ENCODE measurements around the gene KSR1. TPM values are rescaled to one million over a fixed set of nuclear protein-coding genes. Genes with fewer than 3 reads are reported as not detected.

The KSR1 gene
- total and polyA plus RNA-seq, 4 donors = 19.0 to 75.7 (median 42.6) TPM

DNA sequence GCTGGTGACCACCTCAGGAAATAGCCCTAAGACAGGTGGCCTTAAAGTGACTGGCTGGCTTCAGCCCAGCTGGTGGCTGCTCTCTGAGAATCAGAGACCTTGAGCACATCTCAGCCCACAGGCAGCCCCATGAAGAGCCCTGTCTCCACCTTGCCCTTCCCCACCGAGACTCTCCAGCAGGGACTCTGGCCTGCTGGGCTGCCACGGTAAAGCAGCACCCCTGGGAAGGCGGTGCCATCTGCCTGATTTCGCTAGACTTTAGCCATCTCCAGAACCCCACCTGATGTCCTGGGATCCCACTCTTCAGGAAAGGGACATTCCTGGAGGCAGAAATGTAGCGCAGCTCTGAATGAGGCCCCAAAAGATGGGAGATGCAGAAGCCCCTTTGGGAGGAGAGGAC lies 129.5 kb downstream of the KSR1 start:
- H3K27me3 ChIP-seq (ENCODE audit: control insufficient read depth in 1 of 2, insufficient read depth in 2 of 2, low read length in 1 of 2) = no peaks in the 10 kb centered on the region
- no peak overlapping the region for H3K27ac ChIP-seq (ENCODE audit: low read depth in 1 of 2, low read length in 2 of 2)
- ATAC-seq (ENCODE audit: low FRiP score) (no peak), DNase-seq (no peak)
- no peaks in the 10 kb centered on the region for H3K9me3 ChIP-seq (ENCODE audit: control insufficient read depth, low read length)
- peaks cover 0 to 3% of the 10 kb centered on the region in 2 donors for H3K36me3 ChIP-seq (ENCODE audit: control insufficient read depth in 1 of 2, insufficient read depth in 2 of 2, low read length in 1 of 2)
- WGBS, 2 donors = 75 to 77% methylated on average over 5 of the region's 5 CpGs
- H3K4me3 ChIP-seq (ENCODE audit: low read length in 2 of 2) = no peak overlapping the region
- intact Hi-C loops (cut with DNase I) = no loop called here
- no peaks in the 10 kb centered on the region for H3K4me1 ChIP-seq (ENCODE audit: control insufficient read depth in 1 of 2, insufficient read depth in 2 of 2, low read length in 2 of 2)

DNA sequence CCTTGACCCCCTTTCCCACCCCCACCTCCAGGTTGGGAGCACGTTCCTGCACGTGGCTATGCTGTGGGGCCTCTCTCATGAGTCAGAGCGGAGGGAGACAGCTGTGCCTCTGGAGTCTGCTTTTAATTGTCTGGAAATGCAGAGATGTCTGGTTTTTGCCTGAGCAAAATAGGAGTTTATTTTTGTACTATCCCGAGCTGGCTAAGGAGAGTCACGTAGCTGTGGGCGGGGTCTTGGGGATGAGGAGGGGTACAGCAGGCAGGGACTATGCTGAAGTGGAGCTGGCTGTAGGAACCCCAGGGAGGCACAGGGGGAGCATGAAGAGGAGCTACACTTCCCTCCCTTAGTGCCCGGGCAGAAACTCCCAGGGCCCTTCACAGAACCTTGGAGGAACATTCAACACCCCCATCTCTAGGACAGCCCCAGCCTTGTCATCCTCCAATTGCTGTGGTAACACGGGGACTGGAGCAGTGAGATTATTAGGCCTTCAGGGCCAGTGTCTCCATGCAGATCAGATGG lies 130.0 kb downstream of the KSR1 start:
- WGBS, 2 donors = 13 to 21% methylated on average over 7 to 8 of the region's 8 CpGs
- Histone ChIP-seq H3K4me1 (ENCODE audit: control insufficient read depth in 1 of 2, insufficient read depth in 2 of 2, low read length in 2 of 2) (no peaks in the 10 kb centered on the region), H3K4me3 (ENCODE audit: low read length in 2 of 2) (no peak overlapping the region), H3K9me3 (ENCODE audit: control insufficient read depth, low read length) (no peaks in the 10 kb centered on the region), H3K27ac (ENCODE audit: low read depth in 1 of 2, low read length in 2 of 2) (no peak overlapping the region), H3K36me3 (ENCODE audit: control insufficient read depth in 1 of 2, insufficient read depth in 2 of 2, low read length in 1 of 2) (peaks cover 0 to 3% of the 10 kb centered on the region in 2 donors), H3K27me3 (ENCODE audit: control insufficient read depth in 1 of 2, insufficient read depth in 2 of 2, low read length in 1 of 2) (no peaks in the 10 kb centered on the region)
- ATAC-seq (ENCODE audit: low FRiP score) (no peak), DNase-seq (no peak)
- intact Hi-C loops (cut with DNase I) = no loop called here

DNA sequence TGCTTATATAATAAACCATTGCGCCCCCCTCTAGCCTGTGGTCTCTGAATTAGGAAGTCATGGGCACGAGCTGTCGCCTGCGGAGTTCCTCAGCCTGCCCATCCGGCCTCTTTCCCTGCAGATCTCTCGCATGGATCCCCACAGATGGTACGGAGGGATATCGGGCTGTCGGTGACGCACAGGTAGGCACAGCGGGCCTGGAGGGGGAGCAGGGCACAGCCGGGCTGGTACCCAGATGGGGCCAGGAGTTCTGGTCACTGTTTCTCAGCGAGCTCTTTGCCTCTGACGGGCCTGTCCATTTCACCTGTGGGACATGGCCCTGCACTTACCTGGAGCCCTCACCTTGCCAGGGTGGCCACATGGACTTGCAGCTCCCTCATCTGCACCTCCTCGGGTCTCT lies 132.1 kb downstream of the KSR1 start:
- H3K9me3 ChIP-seq (ENCODE audit: control insufficient read depth, low read length) = no peaks in the 10 kb centered on the region
- H3K36me3 ChIP-seq (ENCODE audit: control insufficient read depth in 1 of 2, insufficient read depth in 2 of 2, low read length in 1 of 2) = peaks cover 0 to 2% of the 10 kb centered on the region in 2 donors
- intact Hi-C loops (cut with DNase I) = no loop called here
- ATAC-seq (ENCODE audit: low FRiP score) (no peak), DNase-seq (no peak)
- no peaks in the 10 kb centered on the region for H3K27me3 ChIP-seq (ENCODE audit: control insufficient read depth in 1 of 2, insufficient read depth in 2 of 2, low read length in 1 of 2)
- H3K4me3 ChIP-seq (ENCODE audit: low read length in 2 of 2) = no peak overlapping the region
- H3K27ac ChIP-seq (ENCODE audit: low read depth in 1 of 2, low read length in 2 of 2) = no peak overlapping the region
- no peaks in the 10 kb centered on the region for H3K4me1 ChIP-seq (ENCODE audit: control insufficient read depth in 1 of 2, insufficient read depth in 2 of 2, low read length in 2 of 2)
- WGBS, 2 donors = 92 to 95% methylated on average over 15 of the region's 15 CpGs

DNA sequence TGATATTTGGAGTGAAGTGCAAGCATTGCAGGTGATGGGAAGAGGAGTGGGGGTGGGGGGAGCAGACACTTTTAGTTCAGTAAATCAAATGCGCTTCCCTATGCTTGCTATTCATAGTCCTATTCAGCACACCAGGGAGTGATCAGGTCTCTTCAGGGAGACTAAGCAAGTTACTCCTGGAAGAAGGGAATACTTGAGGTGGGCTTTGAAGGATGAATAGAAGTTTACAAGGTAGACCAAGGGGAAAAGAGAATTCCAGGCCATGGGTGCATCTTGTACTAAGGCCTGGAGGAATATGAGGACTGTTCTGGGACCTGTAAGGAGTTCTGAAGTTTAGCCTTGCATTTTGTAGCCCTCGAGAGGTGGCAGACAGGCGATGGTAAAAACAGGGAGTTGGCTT lies 134.6 kb downstream of the KSR1 start:
- 97 to 98% methylated on average over 3 of the region's 3 CpGs for WGBS, 2 donors

DNA sequence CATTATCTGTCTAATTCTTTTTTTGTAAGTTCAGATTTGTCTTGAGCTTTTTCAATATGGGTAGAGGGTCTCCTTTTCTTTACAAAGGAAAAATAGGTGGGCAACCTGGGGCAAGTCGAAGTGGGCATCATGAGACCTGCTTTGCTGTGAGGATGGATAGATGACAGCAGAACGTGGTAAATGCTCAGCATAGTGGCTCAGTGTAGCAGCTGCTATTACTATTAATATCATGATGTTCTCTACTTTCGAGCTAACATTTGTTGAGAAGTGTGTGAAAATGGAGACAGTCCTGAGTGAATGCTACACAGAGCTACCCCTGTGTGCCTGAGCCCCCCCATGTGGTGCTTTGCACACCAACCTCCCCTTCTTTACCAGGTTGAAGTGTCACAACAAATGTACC lies 135.7 kb downstream of the KSR1 start:
- DNase-seq (peak in 1 of 2 donors; percentile 8), ATAC-seq (ENCODE audit: low FRiP score) (no peak)
- peaks cover 0 to 1% of the 10 kb centered on the region in 2 donors for H3K36me3 ChIP-seq (ENCODE audit: control insufficient read depth in 1 of 2, insufficient read depth in 2 of 2, low read length in 1 of 2)
- no peak overlapping the region for H3K27ac ChIP-seq (ENCODE audit: low read depth in 1 of 2, low read length in 2 of 2)
- intact Hi-C loops (cut with DNase I) = no loop called here
- H3K9me3 ChIP-seq (ENCODE audit: control insufficient read depth, low read length) = no peaks in the 10 kb centered on the region
- H3K27me3 ChIP-seq (ENCODE audit: control insufficient read depth in 1 of 2, insufficient read depth in 2 of 2, low read length in 1 of 2) = no peaks in the 10 kb centered on the region
- no peak overlapping the region for H3K4me3 ChIP-seq (ENCODE audit: low read length in 2 of 2)
- no peaks in the 10 kb centered on the region for H3K4me1 ChIP-seq (ENCODE audit: control insufficient read depth in 1 of 2, insufficient read depth in 2 of 2, low read length in 2 of 2)
- 86 to 90% methylated on average over 3 of the region's 3 CpGs for WGBS, 2 donors

More for the DNA sequence above, 134.6 kb downstream of the KSR1 start:
- intact Hi-C loops (cut with DNase I) = no loop called here
- peaks cover 0 to 1% of the 10 kb centered on the region in 2 donors for H3K36me3 ChIP-seq (ENCODE audit: control insufficient read depth in 1 of 2, insufficient read depth in 2 of 2, low read length in 1 of 2)
- no peaks in the 10 kb centered on the region for H3K27me3 ChIP-seq (ENCODE audit: control insufficient read depth in 1 of 2, insufficient read depth in 2 of 2, low read length in 1 of 2)
- H3K4me3 ChIP-seq (ENCODE audit: low read length in 2 of 2) = no peak overlapping the region
- no peak for ATAC-seq (ENCODE audit: low FRiP score)
- no peak for DNase-seq
- H3K9me3 ChIP-seq (ENCODE audit: control insufficient read depth, low read length) = no peaks in the 10 kb centered on the region
- H3K4me1 ChIP-seq (ENCODE audit: control insufficient read depth in 1 of 2, insufficient read depth in 2 of 2, low read length in 2 of 2) = no peaks in the 10 kb centered on the region
- H3K27ac ChIP-seq (ENCODE audit: low read depth in 1 of 2, low read length in 2 of 2) = no peak overlapping the region

DNA sequence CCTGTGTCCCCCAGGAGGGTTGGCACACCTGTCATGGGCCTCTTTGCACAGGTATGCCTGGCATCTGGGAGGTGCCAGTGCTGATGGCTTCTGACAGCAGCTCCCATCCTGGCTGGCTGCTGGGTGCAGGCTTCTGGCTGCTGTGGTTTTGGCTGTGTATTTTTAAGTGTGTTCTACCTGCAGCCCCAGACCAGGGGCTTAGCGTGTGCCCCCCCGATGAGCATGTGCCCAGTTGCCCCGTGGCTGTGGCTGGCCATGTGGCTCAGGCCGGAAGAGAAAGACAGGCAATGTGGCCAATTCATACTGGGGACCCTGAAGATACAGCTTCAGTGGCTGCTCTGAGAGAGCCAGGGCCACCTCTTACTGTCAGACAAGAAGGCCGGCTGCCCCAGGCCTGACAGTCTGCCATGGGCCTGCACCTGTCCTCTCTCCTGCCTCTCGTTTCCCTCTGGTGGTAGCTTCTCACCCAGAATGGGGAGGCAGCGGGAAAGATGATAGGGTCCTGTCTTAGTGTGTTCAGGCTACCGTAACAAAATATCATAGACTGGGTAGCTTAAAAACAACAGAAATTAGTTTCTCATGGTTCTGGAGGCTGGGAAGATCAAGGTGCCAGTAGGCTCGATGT lies 137.1 kb downstream of the KSR1 start:
- H3K9me3 ChIP-seq (ENCODE audit: control insufficient read depth, low read length) = no peaks in the 10 kb centered on the region
- peaks cover 0 to under 1% of the 10 kb centered on the region in 2 donors for H3K36me3 ChIP-seq (ENCODE audit: control insufficient read depth in 1 of 2, insufficient read depth in 2 of 2, low read length in 1 of 2)
- intact Hi-C loops (cut with DNase I) = no loop called here
- ATAC-seq (ENCODE audit: low FRiP score) (no peak), DNase-seq (peak in 1 of 2 donors; percentile 55)
- no peak overlapping the region for H3K27ac ChIP-seq (ENCODE audit: low read depth in 1 of 2, low read length in 2 of 2)
- WGBS, 2 donors = 92 to 95% methylated on average over 9 of the region's 9 CpGs
- no peak overlapping the region for H3K4me3 ChIP-seq (ENCODE audit: low read length in 2 of 2)
- no peaks in the 10 kb centered on the region for H3K4me1 ChIP-seq (ENCODE audit: control insufficient read depth in 1 of 2, insufficient read depth in 2 of 2, low read length in 2 of 2)
- no peaks in the 10 kb centered on the region for H3K27me3 ChIP-seq (ENCODE audit: control insufficient read depth in 1 of 2, insufficient read depth in 2 of 2, low read length in 1 of 2)

DNA sequence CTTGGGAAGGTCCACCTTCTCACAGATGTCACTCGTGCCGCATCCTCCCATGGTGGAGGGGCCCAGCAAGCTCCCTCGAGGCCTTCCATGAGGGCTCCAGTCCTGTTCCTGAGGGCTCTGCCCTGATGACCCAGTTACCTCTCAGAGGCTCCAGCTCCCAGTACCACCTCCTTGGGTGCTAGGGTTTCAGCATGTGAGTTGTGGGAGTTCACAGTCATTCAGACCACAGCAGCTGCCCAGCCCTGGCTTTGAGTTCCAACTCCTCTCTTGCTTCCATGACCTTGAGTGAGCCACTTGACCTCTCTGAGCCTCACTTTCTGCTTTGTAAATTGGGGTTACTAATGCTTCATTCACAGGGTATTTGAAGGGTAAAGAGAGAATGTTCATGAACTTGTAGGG lies 137.6 kb downstream of the KSR1 start:
- Histone ChIP-seq H3K9me3 (ENCODE audit: control insufficient read depth, low read length) (no peaks in the 10 kb centered on the region), H3K4me3 (ENCODE audit: low read length in 2 of 2) (no peak overlapping the region), H3K36me3 (ENCODE audit: control insufficient read depth in 1 of 2, insufficient read depth in 2 of 2, low read length in 1 of 2) (no peaks in the 10 kb centered on the region), H3K4me1 (ENCODE audit: control insufficient read depth in 1 of 2, insufficient read depth in 2 of 2, low read length in 2 of 2) (no peaks in the 10 kb centered on the region), H3K27ac (ENCODE audit: low read depth in 1 of 2, low read length in 2 of 2) (no peak overlapping the region), H3K27me3 (ENCODE audit: control insufficient read depth in 1 of 2, insufficient read depth in 2 of 2, low read length in 1 of 2) (no peaks in the 10 kb centered on the region)
- ATAC-seq (ENCODE audit: low FRiP score) (no peak), DNase-seq (peak in 1 of 2 donors; percentile 32)
- 94 to 96% methylated on average over 3 of the region's 3 CpGs for WGBS, 2 donors
- intact Hi-C loops (cut with DNase I) = no loop called here

DNA sequence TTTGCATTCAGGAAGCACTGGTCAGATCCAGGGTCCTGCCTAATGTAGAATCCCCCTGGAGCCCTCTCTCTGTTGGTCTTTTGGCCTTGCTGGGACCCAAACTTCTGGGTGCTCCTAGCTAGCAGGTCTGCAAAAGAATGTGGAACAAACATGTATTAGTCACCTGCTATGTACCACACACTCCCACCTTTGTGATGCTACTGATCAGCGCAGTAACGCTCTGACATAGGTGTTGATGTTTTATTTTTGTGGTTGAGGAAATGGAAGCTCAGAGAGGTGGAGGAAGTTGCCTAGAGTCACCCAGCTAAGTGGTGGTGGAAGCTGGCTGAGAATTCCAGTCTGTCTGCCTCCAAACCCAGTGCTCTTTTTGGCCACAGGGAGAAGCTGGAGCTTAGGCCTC lies 139.0 kb downstream of the KSR1 start:
- no peaks in the 10 kb centered on the region for H3K36me3 ChIP-seq (ENCODE audit: control insufficient read depth in 1 of 2, insufficient read depth in 2 of 2, low read length in 1 of 2)
- ATAC-seq (ENCODE audit: low FRiP score) = no peak

DNA sequence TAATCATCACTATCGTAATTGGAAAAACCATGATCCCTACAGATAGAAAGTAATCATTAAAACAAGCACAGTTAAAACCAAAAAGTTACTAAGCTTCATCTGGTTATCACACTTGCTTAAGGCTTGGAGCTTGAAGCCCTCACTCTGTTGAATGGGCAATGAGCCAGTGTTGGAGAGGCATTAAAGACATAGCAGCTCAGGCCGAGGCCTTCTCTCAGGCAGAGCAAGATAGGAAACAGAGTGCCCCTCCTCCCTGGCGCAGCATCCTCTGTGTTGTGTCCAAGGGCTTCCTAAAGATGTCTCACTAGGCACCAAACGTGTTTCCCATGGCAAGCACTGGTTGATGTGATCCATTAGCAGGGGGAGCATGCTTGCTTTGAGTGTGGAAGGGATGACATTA lies 139.8 kb downstream of the KSR1 start:
- DNase-seq = peak in 1 of 2 donors; percentile 38
- intact Hi-C loops (cut with DNase I) = no loop called here
- no peak overlapping the region for H3K27ac ChIP-seq (ENCODE audit: low read depth in 1 of 2, low read length in 2 of 2)
- no peaks in the 10 kb centered on the region for H3K36me3 ChIP-seq (ENCODE audit: control insufficient read depth in 1 of 2, insufficient read depth in 2 of 2, low read length in 1 of 2)
- no peak overlapping the region for H3K4me3 ChIP-seq (ENCODE audit: low read length in 2 of 2)
- no peaks in the 10 kb centered on the region for H3K9me3 ChIP-seq (ENCODE audit: control insufficient read depth, low read length)
- no peaks in the 10 kb centered on the region for H3K27me3 ChIP-seq (ENCODE audit: control insufficient read depth in 1 of 2, insufficient read depth in 2 of 2, low read length in 1 of 2)
- no peaks in the 10 kb centered on the region for H3K4me1 ChIP-seq (ENCODE audit: control insufficient read depth in 1 of 2, insufficient read depth in 2 of 2, low read length in 2 of 2)
- ATAC-seq (ENCODE audit: low FRiP score) = no peak
- 65 to 67% methylated on average over 4 of the region's 4 CpGs for WGBS, 2 donors

More for the DNA sequence above, 139.0 kb downstream of the KSR1 start:
- no peaks in the 10 kb centered on the region for H3K9me3 ChIP-seq (ENCODE audit: control insufficient read depth, low read length)
- H3K27me3 ChIP-seq (ENCODE audit: control insufficient read depth in 1 of 2, insufficient read depth in 2 of 2, low read length in 1 of 2) = no peaks in the 10 kb centered on the region
- H3K27ac ChIP-seq (ENCODE audit: low read depth in 1 of 2, low read length in 2 of 2) = no peak overlapping the region
- WGBS, 2 donors = 97 to 100% methylated on average over 2 of the region's 2 CpGs
- no peak overlapping the region for H3K4me3 ChIP-seq (ENCODE audit: low read length in 2 of 2)
- intact Hi-C loops (cut with DNase I) = no loop called here
- H3K4me1 ChIP-seq (ENCODE audit: control insufficient read depth in 1 of 2, insufficient read depth in 2 of 2, low read length in 2 of 2) = no peaks in the 10 kb centered on the region
- DNase-seq = peak; percentile 3 to 10

Data from aorta (tissue), 5 donors.